PC-9 (cell line): ENCODE measurements around the gene TMEM187. TPM values are rescaled to one million over a fixed set of nuclear protein-coding genes. Genes with fewer than 3 reads are reported as not detected.
A peak's percentile ranks its signal among the peaks of the same experiment; 100 is the strongest.

Experiments used
- BruUV-seq: library from RNA; stranded (reverse); fragments of 400-500 nt; replicated peaks from 2 replicates; lab custom pipeline; 2021; lab: Mats Ljungman, UMichigan
- CTCF ChIA-PET: fragments of 300-600 bp; sonication (Branson Sonifier 250); formaldehyde crosslinking; loops from one replicate; lab custom pipeline; 2022; ENCODE audit warnings: antibody characterized with exemption; lab: Charles Lee
- POLR2A ChIA-PET: fragments of 300-600 bp; sonication (Branson Sonifier 250); formaldehyde crosslinking; loops from one replicate; lab custom pipeline; 2022; ENCODE audit warnings: antibody characterized with exemption; ENCODE audit not compliant: unreplicated experiment; lab: Charles Lee
- DNase-seq, 2 experiments: peaks; one replicate each; pipeline versions ENCODE4 v3.0.0 to v3.0.0-alpha.2; 2015 to 2022; ENCODE audit warnings: mixed read lengths in 1 of 2
- H2AFZ ChIP-seq: fragments of 200-600 bp; sonication (generic); 2 replicates; pipeline ENCODE4 v1.8.1; 2017; ENCODE audit warnings: antibody characterized with exemption
- H3F3A ChIP-seq: fragments of 200-600 bp; sonication (generic); 2 replicates; pipeline ENCODE4 v1.8.1; 2017; ENCODE audit warnings: antibody characterized with exemption, mild to moderate bottlenecking, low read depth; ENCODE audit not compliant: insufficient read depth
- H3K27ac ChIP-seq: fragments of 200-600 bp; sonication (generic); 2 replicates; pipeline ENCODE4 v1.6.1; 2016; ENCODE audit warnings: mixed run types
- H3K27me3 ChIP-seq: fragments of 200-600 bp; sonication (generic); 2 replicates; pipeline ENCODE4 v1.6.1; 2016; ENCODE audit warnings: low read depth, mixed run types; ENCODE audit not compliant: insufficient read depth
- H3K36me3 ChIP-seq: fragments of 200-600 bp; sonication (generic); 2 replicates; pipeline ENCODE4 v1.6.1; 2016; ENCODE audit warnings: low read depth, mixed run types
- H3K4me1 ChIP-seq: fragments of 200-600 bp; sonication (generic); replicated peaks from 2 replicates; pipeline ENCODE4 v1.6.1; 2016; ENCODE audit warnings: mixed run types; ENCODE audit not compliant: insufficient read depth
- H3K4me2 ChIP-seq: fragments of 200-600 bp; sonication (generic); 2 replicates; pipeline ENCODE4 v1.6.1; 2017; ENCODE audit warnings: mixed run types
- H3K4me3 ChIP-seq: fragments of 200-600 bp; sonication (generic); 2 replicates; pipeline ENCODE4 v1.6.1; 2016; ENCODE audit warnings: mixed run types
- H3K79me2 ChIP-seq: fragments of 200-600 bp; sonication (generic); 2 replicates; pipeline ENCODE4 v1.6.1; 2017; ENCODE audit warnings: low read depth, mixed run types
- H3K9me2 ChIP-seq: fragments of 200-600 bp; sonication (generic); 2 replicates; pipeline ENCODE4 v1.8.1; 2017; ENCODE audit warnings: mild to moderate bottlenecking; ENCODE audit not compliant: insufficient read depth
- H3K9me3 ChIP-seq: fragments of 200-600 bp; sonication (generic); 2 replicates; pipeline ENCODE4 v1.8.1; 2016; ENCODE audit warnings: low read depth; ENCODE audit not compliant: insufficient read depth
- H4K20me1 ChIP-seq: fragments of 200-600 bp; sonication (generic); 2 replicates; pipeline ENCODE4 v1.8.1; 2017; ENCODE audit not compliant: insufficient read depth
- CTCF ChIP-seq: fragments of 200-600 bp; sonication (generic); conservative IDR thresholded peaks from 2 replicates; pipeline ENCODE4 v1.6.1; 2017; ENCODE audit warnings: mixed run types, antibody characterized with exemption, mild to moderate bottlenecking, moderate library complexity
- EZH2 ChIP-seq: fragments of 200-600 bp; sonication (generic); IDR thresholded peaks from 2 replicates; pipeline ENCODE4 v1.8.0; 2017; ENCODE audit warnings: antibody characterized with exemption, low read depth
- intact Hi-C: fragments of 100-400 bp; cut with micrococcal nuclease; formaldehyde crosslinking; loops from one replicate; pipeline ENCODE4 v1.10.0; 2022; ENCODE audit not compliant: unreplicated experiment
- total RNA-seq: library from RNA; stranded (reverse); gene quantifications from 2 replicates; pipeline ENCODE4 v1.2.3, GENCODE V29; 2021

The TMEM187 gene
- total RNA-seq, 1 experiment from 2014 or later, result 20.1 TPM

DNA sequence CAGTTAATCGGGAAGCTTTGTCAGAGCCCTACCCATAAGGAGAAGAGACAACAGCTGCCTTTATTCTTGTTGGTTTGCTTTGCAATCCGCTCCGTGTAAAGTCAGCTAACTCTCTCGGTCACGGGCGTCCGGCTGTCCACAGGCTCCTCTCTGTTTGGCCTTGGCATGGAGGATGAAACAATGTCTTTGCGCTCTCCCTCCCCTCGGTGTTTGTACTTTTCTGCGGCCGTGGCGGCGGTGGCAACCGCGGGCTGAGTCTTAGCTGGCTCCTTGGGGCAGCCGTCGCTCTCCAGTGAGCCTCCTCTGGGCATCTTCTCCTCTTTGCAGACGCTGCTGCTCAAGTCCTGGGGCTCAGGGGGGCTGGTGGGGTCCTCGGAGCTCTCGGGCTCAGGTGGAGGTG is 57.7 kb downstream of the TMEM187 start:
- Histone ChIP-seq H3K27ac (no peak overlapping the region), H3K4me2 (no peak overlapping the region), H3K4me1 (no peaks in the 10 kb centered on the region), H2AFZ (no peak overlapping the region), H3K4me3 (no peak overlapping the region), H3F3A (no peaks in the 10 kb centered on the region), H4K20me1 (no peaks in the 10 kb centered on the region), H3K9me2 (no peaks in the 10 kb centered on the region), H3K79me2 (no peaks in the 10 kb centered on the region), H3K9me3 (no peaks in the 10 kb centered on the region), H3K36me3 (no peaks in the 10 kb centered on the region), H3K27me3 (no peaks in the 10 kb centered on the region)
- DNase-seq, result no peak
- TSS peak; percentile 20 for BruUV-seq
- POLR2A ChIA-PET, result no interaction called here
- CTCF ChIA-PET, result no interaction called here
- intact Hi-C loops, result no loop called here
- TF ChIP-seq CTCF (no peak), EZH2 (no peak)

GRCh38 chrX:154030715-154031305 is 58.3 kb downstream of the TMEM187 start:
- no peaks in the 10 kb centered on the region for H3K9me3 ChIP-seq
- H3F3A ChIP-seq, result no peaks in the 10 kb centered on the region
- POLR2A ChIA-PET, result no interaction called here
- no peak overlapping the region for H3K4me2 ChIP-seq
- DNase-seq, result no peak
- CTCF ChIA-PET, result no interaction called here
- no peaks in the 10 kb centered on the region for H4K20me1 ChIP-seq
- TF ChIP-seq CTCF (no peak), EZH2 (no peak)
- no peaks in the 10 kb centered on the region for H3K9me2 ChIP-seq
- H3K27ac ChIP-seq, result no peak overlapping the region
- H3K4me3 ChIP-seq, result no peak overlapping the region
- H3K4me1 ChIP-seq, result no peaks in the 10 kb centered on the region
- H2AFZ ChIP-seq, result no peak overlapping the region
- H3K27me3 ChIP-seq, result no peaks in the 10 kb centered on the region
- no peaks in the 10 kb centered on the region for H3K36me3 ChIP-seq
- no peaks in the 10 kb centered on the region for H3K79me2 ChIP-seq
- no TSS peak for BruUV-seq
- intact Hi-C loops, result no loop called here

DNA sequence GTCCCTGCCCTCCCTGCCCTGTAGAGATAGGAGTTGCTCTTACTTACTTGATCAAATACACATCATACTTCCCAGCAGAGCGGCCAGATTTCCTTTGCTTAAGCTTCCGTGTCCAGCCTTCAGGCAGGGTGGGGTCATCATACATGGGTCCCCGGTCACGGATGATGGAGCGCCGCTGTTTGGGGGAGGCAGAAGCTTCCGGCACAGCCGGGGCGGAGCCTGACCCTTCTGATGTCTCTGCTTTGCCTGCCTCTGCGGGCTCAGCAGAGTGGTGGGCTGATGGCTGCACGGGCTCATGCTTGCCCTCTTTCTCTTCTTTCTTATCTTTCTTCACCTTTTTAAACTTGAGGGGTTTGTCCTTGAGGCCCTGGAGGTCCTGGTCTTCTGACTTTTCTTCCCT is 59.6 kb downstream of the TMEM187 start:
- no peak overlapping the region for H3K4me2 ChIP-seq
- DNase-seq, result no peak
- TF ChIP-seq EZH2 (no peak), CTCF (no peak)
- no TSS peak for BruUV-seq
- CTCF ChIA-PET, result no interaction called here
- peaks cover under 1% of the 10 kb centered on the region; the same call in 1 of the 2 replicates for H4K20me1 ChIP-seq
- H3K27me3 ChIP-seq, result no peaks in the 10 kb centered on the region
- no peaks in the 10 kb centered on the region for H3K79me2 ChIP-seq
- intact Hi-C loops, result no loop called here
- H3K9me3 ChIP-seq, result no peaks in the 10 kb centered on the region
- no peak overlapping the region for H3K4me3 ChIP-seq
- no peaks in the 10 kb centered on the region for H3K9me2 ChIP-seq
- POLR2A ChIA-PET, result no interaction called here
- no peaks in the 10 kb centered on the region for H3F3A ChIP-seq
- H3K4me1 ChIP-seq, result no peaks in the 10 kb centered on the region
- no peaks in the 10 kb centered on the region for H3K36me3 ChIP-seq
- no peak overlapping the region for H3K27ac ChIP-seq
- H2AFZ ChIP-seq, result no peak overlapping the region
